ENCODE measurements around the gene FLT4. TPM values are rescaled to one million over a fixed set of nuclear protein-coding genes. Genes with fewer than 3 reads are reported as not detected.
"Not testable (repeated sequence)": the region's sequence is repeated elsewhere in the genome, so short reads cannot be mapped to it uniquely, and the experiment has no call there.

FLT4 gene
- total RNA-seq, 1 donor from 2014 or later, result 541 TPM

GRCh38 chr5:180684623-180685161, 35.3 kb upstream of the FLT4 start:
- Mint-ChIP-seq H3K36me3 (ENCODE audit: low read depth, unreplicated experiment) (peaks cover under 1% of the 10 kb centered on the region), H3K27ac (ENCODE audit: unreplicated experiment) (no peak overlapping the region), H3K9me3 (ENCODE audit: unreplicated experiment) (peaks cover 4% of the 10 kb centered on the region), H3K4me3 (ENCODE audit: unreplicated experiment) (no peak overlapping the region), H3K4me1 (ENCODE audit: unreplicated experiment) (peaks cover 5% of the 10 kb centered on the region), H3K27me3 (ENCODE audit: unreplicated experiment) (peaks cover 2% of the 10 kb centered on the region)
- no peak for DNase-seq (ENCODE audit: low spot score)
- no peak for TF ChIP-seq CTCF (IDR thresholded peaks at IDR 0.05; ENCODE audit: unreplicated experiment)

- H3K9me3 Mint-ChIP-seq (ENCODE audit: unreplicated experiment), result peaks cover 4% of the 10 kb centered on the region
- H3K4me3 Mint-ChIP-seq (ENCODE audit: unreplicated experiment), result no peak overlapping the region
- no peaks in the 10 kb centered on the region for H3K4me1 Mint-ChIP-seq (ENCODE audit: unreplicated experiment)
- peaks cover 5% of the 10 kb centered on the region for H3K36me3 Mint-ChIP-seq (ENCODE audit: low read depth, unreplicated experiment)
- no peak for DNase-seq (ENCODE audit: low spot score)
- H3K27ac Mint-ChIP-seq (ENCODE audit: unreplicated experiment), result no peak overlapping the region
- peaks cover 2% of the 10 kb centered on the region for H3K27me3 Mint-ChIP-seq (ENCODE audit: unreplicated experiment)
- no peak for TF ChIP-seq CTCF (IDR thresholded peaks at IDR 0.05; ENCODE audit: unreplicated experiment)
These were observed 34.0 kb upstream of the FLT4 start for GRCh38 chr5:180683220-180683922.

GRCh38 chr5:180682560-180682959, 33.2 kb upstream of the FLT4 start:
- Mint-ChIP-seq H3K9me3 (ENCODE audit: unreplicated experiment) (peaks cover 4% of the 10 kb centered on the region), H3K36me3 (ENCODE audit: low read depth, unreplicated experiment) (peaks cover 5% of the 10 kb centered on the region), H3K27me3 (ENCODE audit: unreplicated experiment) (peaks cover 2% of the 10 kb centered on the region), H3K4me1 (ENCODE audit: unreplicated experiment) (no peaks in the 10 kb centered on the region), H3K4me3 (ENCODE audit: unreplicated experiment) (no peak overlapping the region), H3K27ac (ENCODE audit: unreplicated experiment) (no peak overlapping the region)
- TF ChIP-seq CTCF (IDR thresholded peaks at IDR 0.05; ENCODE audit: unreplicated experiment), result no peak
- DNase-seq (ENCODE audit: low spot score), result no peak

- peak overlapping the region; percentile 74 for H3K27ac Mint-ChIP-seq (ENCODE audit: unreplicated experiment)
- not testable (repeated sequence) for H3K36me3 Mint-ChIP-seq (ENCODE audit: low read depth, unreplicated experiment); H3K9me3 Mint-ChIP-seq (ENCODE audit: unreplicated experiment); DNase-seq (ENCODE audit: low spot score); H3K27me3 Mint-ChIP-seq (ENCODE audit: unreplicated experiment); H3K4me1 Mint-ChIP-seq (ENCODE audit: unreplicated experiment); H3K4me3 Mint-ChIP-seq (ENCODE audit: unreplicated experiment)
These were observed 32.6 kb upstream of the FLT4 start for GRCh38 chr5:180682008-180682407.

- H3K27ac Mint-ChIP-seq (ENCODE audit: unreplicated experiment); H3K9me3 Mint-ChIP-seq (ENCODE audit: unreplicated experiment); H3K27me3 Mint-ChIP-seq (ENCODE audit: unreplicated experiment); H3K36me3 Mint-ChIP-seq (ENCODE audit: low read depth, unreplicated experiment); H3K4me1 Mint-ChIP-seq (ENCODE audit: unreplicated experiment); DNase-seq (ENCODE audit: low spot score); H3K4me3 Mint-ChIP-seq (ENCODE audit: unreplicated experiment): not testable (repeated sequence)
These were observed 28.9 kb upstream of the FLT4 start for GRCh38 chr5:180678319-180678718.

- H3K4me1 Mint-ChIP-seq (ENCODE audit: unreplicated experiment), result peaks cover 10% of the 10 kb centered on the region
- peak overlapping the region; percentile 58 for H3K4me3 Mint-ChIP-seq (ENCODE audit: unreplicated experiment)
- no peak for TF ChIP-seq CTCF (IDR thresholded peaks at IDR 0.05; ENCODE audit: unreplicated experiment)
- peaks cover 10% of the 10 kb centered on the region for H3K27me3 Mint-ChIP-seq (ENCODE audit: unreplicated experiment)
- peaks cover 5% of the 10 kb centered on the region for H3K36me3 Mint-ChIP-seq (ENCODE audit: low read depth, unreplicated experiment)
- no peak for DNase-seq (ENCODE audit: low spot score)
- no peak overlapping the region for H3K27ac Mint-ChIP-seq (ENCODE audit: unreplicated experiment)
- H3K9me3 Mint-ChIP-seq (ENCODE audit: unreplicated experiment), result no peaks in the 10 kb centered on the region
These were observed 25.7 kb upstream of the FLT4 start for GRCh38 chr5:180675036-180675635.

- H3K36me3 Mint-ChIP-seq (ENCODE audit: low read depth, unreplicated experiment); H3K9me3 Mint-ChIP-seq (ENCODE audit: unreplicated experiment); DNase-seq (ENCODE audit: low spot score); H3K27ac Mint-ChIP-seq (ENCODE audit: unreplicated experiment); H3K4me3 Mint-ChIP-seq (ENCODE audit: unreplicated experiment): not testable (repeated sequence)
- peaks cover 20% of the 10 kb centered on the region for H3K4me1 Mint-ChIP-seq (ENCODE audit: unreplicated experiment)
- H3K27me3 Mint-ChIP-seq (ENCODE audit: unreplicated experiment), result peaks cover 14% of the 10 kb centered on the region
These were observed 24.7 kb upstream of the FLT4 start for GRCh38 chr5:180674090-180674475.

Data from endothelial cell (in vitro differentiated cells).